Transverse colon (tissue), 4 donors: ENCODE data around the gene GOLM1.

ENCODE experiments used
- EP300 ChIP-seq: sonication (generic); formaldehyde crosslinking; IDR thresholded peaks from one replicate; pipeline ENCODE4 v1.6.1; 2017; ENCODE audit warnings: antibody characterized with exemption, low read depth
- POLR2A ChIP-seq: fragments of 450-650 bp; IDR thresholded peaks from one replicate; pipeline ENCODE4 v1.6.1; 2016; ENCODE audit warnings: antibody characterized with exemption, mild to moderate bottlenecking, moderate library complexity
- POLR2AphosphoS5 ChIP-seq, 3 donors: sonication (generic); formaldehyde crosslinking; IDR thresholded peaks; one replicate each; pipeline ENCODE4 v1.6.1; 2016; ENCODE audit warnings: antibody characterized with exemption in 3 of 3
- TF ChIP-seq, protein P1 (sequence below), 5 experiments: fragments of 200-600 bp in 3 of 5; fragments of 450-650 bp in 2 of 5; sonication (generic) in 3 of 5; IDR thresholded peaks; 1 replicate in 2 of 5; 2 replicates in 3 of 5; pipeline ENCODE4 v1.5.1; 2016 to 2017; ENCODE audit warnings: antibody characterized with exemption in 5 of 5, inconsistent platforms in 3 of 5, mild to moderate bottlenecking in 2 of 5, moderate library complexity in 1 of 5

GRCh38 chr9:85984457-85984856 lies 114.9 kb downstream of the GOLM1 start:
- TF ChIP-seq, protein P1, sequence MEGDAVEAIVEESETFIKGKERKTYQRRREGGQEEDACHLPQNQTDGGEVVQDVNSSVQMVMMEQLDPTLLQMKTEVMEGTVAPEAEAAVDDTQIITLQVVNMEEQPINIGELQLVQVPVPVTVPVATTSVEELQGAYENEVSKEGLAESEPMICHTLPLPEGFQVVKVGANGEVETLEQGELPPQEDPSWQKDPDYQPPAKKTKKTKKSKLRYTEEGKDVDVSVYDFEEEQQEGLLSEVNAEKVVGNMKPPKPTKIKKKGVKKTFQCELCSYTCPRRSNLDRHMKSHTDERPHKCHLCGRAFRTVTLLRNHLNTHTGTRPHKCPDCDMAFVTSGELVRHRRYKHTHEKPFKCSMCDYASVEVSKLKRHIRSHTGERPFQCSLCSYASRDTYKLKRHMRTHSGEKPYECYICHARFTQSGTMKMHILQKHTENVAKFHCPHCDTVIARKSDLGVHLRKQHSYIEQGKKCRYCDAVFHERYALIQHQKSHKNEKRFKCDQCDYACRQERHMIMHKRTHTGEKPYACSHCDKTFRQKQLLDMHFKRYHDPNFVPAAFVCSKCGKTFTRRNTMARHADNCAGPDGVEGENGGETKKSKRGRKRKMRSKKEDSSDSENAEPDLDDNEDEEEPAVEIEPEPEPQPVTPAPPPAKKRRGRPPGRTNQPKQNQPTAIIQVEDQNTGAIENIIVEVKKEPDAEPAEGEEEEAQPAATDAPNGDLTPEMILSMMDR (IDR thresholded peaks at IDR 0.05) = no peak
- TF ChIP-seq POLR2AphosphoS5 (IDR thresholded peaks at IDR 0.05) (no peak), POLR2A (no peak), EP300 (no peak)
